HG02852 (cell line): ENCODE results near the gene VWC2L.

ENCODE experiments used
- ATAC-seq: cut with Tn5 transposase; IDR thresholded peaks from one replicate; pipeline ENCODE4 v1.9.1; 2021; ENCODE audit warnings: mild to moderate bottlenecking, moderate library complexity; ENCODE audit not compliant: unreplicated experiment

VWC2L gene

GRCh38 chr2:214465363-214466146 lies 54.7 kb downstream of the VWC2L start:
- no peak for ATAC-seq

GRCh38 chr2:214469728-214470127 lies 58.9 kb downstream of the VWC2L start:
- no peak for ATAC-seq

- ATAC-seq, result no peak
Observed at GRCh38 chr2:214471382-214471781, 60.5 kb downstream of the VWC2L start.

GRCh38 chr2:214471990-214472389 lies 61.1 kb downstream of the VWC2L start:
- no peak for ATAC-seq

DNA sequence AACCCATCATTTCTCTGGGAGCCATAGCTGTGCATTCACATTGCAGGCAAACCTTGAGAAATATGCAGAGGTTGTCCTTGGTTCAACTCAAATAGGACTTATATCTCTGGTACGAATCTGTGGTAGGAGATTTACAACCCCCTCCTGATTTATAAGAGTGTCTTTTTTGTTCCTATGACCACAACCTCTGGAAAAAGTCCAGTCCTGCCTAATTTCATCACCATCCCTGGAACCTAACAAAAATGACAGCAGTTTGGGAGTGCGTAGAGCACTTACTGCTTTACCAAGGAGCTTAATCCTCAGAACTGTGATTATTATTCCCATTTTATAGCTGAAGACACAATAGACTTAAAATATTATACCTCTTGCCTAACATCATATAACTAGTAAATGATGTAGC lies 66.5 kb downstream of the VWC2L start:
- no peak for ATAC-seq

GRCh38 chr2:214481204-214481603 lies 70.3 kb downstream of the VWC2L start:
- no peak for ATAC-seq

DNA sequence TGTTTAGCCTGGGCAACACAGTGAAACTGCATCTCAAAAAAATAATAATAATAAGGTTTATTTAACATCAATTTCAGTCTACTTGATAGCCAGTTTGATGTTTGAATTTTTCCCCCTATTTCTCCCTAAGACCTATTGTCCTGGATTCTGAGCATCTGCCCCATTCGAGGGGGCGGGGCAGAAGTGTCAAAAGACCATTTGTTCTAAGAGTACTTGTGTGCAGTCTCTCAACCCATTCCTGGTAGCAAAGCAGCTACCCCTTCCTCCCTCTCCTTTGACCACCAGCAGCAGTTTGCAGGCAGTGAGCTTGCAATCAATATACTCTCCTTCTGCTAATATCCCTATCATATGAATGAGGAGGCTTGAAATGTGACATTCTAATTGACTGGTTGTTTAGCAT lies 71.9 kb downstream of the VWC2L start:
- ATAC-seq, result no peak

GRCh38 chr2:214484239-214484638 lies 73.4 kb downstream of the VWC2L start:
- ATAC-seq, result no peak

DNA sequence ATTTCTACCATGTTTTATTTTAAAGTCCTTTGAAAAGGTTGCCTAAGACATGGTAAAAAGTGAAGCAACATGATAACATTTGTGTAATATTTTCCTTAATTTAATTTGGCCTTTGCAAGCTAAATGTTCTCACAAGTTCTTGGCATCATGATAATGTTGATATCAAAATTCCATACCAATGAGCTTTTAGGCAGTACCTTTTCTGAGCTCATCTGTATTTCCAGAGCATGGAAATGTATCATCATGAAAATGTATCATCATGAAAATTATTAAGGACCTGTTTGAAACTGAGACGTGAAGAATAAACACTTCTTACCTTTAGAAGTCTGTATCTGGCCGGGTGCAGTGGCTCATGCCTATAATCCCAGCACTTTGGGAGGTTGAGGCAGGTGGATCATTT lies 73.8 kb downstream of the VWC2L start:
- ATAC-seq, result no peak

GRCh38 chr2:214489181-214489580 lies 78.3 kb downstream of the VWC2L start:
- ATAC-seq, result no peak

DNA sequence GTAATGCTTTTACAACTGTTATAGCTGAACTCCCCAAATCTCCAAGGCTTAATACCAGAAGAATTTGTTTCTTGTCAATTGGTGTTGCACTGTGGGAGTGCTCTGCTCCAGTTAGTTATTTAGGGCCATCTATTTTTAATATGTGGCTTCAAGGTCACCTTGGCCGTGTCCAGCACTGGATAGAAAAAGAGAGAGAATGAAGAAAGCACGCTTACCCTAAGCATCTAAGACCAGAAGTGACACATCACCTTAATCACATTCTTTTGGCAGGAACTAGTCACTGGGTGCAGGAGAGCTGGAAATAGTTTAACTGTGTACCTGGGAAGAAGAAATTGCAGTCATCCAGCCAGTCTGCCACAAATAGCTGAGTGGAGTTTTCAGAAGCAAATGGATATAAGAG lies 78.8 kb downstream of the VWC2L start:
- no peak for ATAC-seq

DNA sequence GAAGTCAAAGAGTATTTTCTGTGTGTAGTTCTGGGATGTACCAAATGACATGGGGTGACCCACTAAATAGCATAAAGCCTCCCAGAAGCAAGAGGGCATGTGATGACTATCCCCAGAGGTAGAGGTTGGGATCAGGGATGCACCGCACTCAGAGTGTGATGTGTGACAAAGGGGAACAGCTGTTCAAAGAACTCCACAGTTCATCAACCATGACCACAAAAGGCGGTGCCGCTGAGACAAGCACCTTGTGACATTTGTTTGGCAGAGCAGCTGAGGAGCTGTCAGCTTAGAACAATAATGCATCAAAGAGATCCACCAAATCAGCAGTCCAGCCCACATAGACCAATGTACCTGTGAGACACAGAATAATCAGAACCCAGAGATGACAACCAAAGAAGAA lies 81.3 kb downstream of the VWC2L start:
- peak; percentile 91 for ATAC-seq

DNA sequence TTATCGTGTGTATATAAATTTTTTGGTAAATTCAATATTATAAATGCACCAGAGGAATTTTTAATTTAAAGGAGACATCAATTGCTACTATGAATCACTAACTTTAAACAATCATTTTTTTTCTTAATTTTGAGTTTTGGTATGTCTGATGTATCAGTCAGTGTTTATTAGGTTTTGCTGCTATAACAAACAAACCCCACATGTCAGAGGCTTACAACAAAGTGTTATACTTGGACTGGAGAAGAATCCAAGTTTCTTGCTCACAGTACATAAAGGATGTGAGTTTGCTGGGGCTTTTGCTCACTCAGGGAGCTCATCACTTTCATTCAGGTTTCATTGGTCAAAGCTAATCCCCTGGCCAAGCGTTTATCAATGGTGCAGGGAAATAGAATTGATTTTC lies 81.8 kb downstream of the VWC2L start:
- ATAC-seq, result no peak

GRCh38 chr2:214497489-214497888 lies 86.6 kb downstream of the VWC2L start:
- no peak for ATAC-seq

- ATAC-seq, result peak; percentile 73
Observed at GRCh38 chr2:214503568-214503967, 92.7 kb downstream of the VWC2L start.

DNA sequence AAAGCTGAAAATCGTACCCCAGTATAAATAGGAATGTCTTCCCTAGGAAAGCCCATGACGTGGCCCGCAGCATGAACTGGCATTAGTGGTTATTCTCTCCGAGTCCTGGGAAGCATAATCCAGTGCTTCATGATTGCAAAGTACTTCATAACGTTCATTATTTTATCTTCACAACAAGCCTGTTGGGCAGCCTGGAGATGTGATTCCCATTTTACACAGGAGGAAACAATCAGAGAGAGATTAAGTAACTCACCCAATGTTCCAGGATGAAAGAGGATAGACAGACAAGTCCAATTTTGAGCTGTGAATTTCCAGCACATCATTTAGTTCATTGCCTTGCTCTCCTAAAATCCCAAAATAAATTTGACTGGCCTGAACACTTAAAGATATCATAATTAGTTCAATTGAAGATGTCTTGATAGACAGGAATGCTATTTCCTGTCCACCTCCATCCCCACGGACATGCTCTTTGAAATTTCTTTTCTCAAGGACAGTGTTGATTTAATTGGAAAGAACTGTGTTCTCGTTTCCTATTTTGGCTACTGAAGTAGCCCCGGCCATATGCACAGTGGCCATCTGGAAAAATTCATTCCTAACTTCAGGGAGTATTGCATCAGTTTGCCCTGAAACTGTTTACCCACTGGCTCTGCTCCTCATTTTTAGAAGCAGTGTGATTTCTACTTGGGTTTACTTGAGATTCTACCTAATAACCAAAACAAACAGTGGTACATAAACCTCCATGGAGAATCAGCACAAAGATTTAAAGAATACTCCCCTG lies 93.9 kb downstream of the VWC2L start:
- ATAC-seq, result no peak

- no peak for ATAC-seq
Observed at GRCh38 chr2:214507032-214507431, 96.2 kb downstream of the VWC2L start.

GRCh38 chr2:214514704-214515103 lies 103.8 kb downstream of the VWC2L start:
- no peak for ATAC-seq

GRCh38 chr2:214515111-214515510 lies 104.3 kb downstream of the VWC2L start:
- ATAC-seq, result no peak

GRCh38 chr2:214519258-214519818 lies 108.5 kb downstream of the VWC2L start:
- no peak for ATAC-seq

GRCh38 chr2:214529021-214529420 lies 118.2 kb downstream of the VWC2L start:
- ATAC-seq, result no peak

DNA sequence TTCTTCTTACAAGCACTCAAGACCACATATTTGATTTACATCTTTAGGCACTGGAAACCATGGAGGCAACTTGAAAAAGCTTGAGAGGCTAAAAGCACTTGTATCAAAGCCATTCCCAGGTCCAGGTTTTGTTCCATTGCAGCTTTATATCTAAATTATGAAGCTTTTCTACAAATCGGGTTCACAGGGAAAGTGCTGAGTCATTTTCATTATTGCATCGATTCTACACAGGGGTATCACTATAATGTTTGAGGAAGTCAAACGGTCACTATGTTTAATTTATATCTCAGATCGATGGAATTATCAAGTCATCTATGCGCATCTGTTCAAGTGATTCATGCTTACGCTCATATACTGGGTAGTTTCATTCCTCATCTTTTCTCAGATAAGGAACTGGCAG lies 118.7 kb downstream of the VWC2L start:
- ATAC-seq, result no peak
